Thoracic aorta (tissue), 2 donors: ENCODE results near the gene CACNA1E. TPM values are rescaled to one million over a fixed set of nuclear protein-coding genes. Genes with fewer than 3 reads are reported as not detected.

Experiments used
- ATAC-seq: fragments of 150-250 bp; one replicate; pipeline ENCODE4 v1.8.0; 2017; ENCODE audit warnings: low read depth; ENCODE audit not compliant: insufficient number of reproducible peaks, low FRiP score
- DNase-seq: peaks from one replicate; pipeline ENCODE4 v3.0.0-alpha.2; 2020; ENCODE audit warnings: low spot score
- H3K27ac ChIP-seq, 2 donors: fragments of 200-600 bp; sonication (generic); 1 replicate in 1 of 2; 2 replicates in 1 of 2; pipeline ENCODE4 v1.5.1; 2016; ENCODE audit warnings: mild to moderate bottlenecking in 2 of 2, moderate library complexity in 2 of 2
- H3K27me3 ChIP-seq: fragments of 200-600 bp; sonication (generic); replicated peaks from 2 replicates; pipeline ENCODE4 v1.6.0; 2016; ENCODE audit warnings: mild to moderate bottlenecking; ENCODE audit not compliant: insufficient read depth
- H3K36me3 ChIP-seq: fragments of 200-600 bp; sonication (generic); one replicate; pipeline ENCODE4 v1.5.1; 2016
- H3K4me1 ChIP-seq, 2 donors: fragments of 200-600 bp; sonication (generic); 1 replicate in 1 of 2; 2 replicates in 1 of 2; pipeline versions ENCODE4 v1.5.1 to v1.6.0; 2016; ENCODE audit warnings: low read depth in 2 of 2, mild to moderate bottlenecking in 1 of 2; ENCODE audit not compliant: control insufficient read depth in 1 of 2
- H3K4me3 ChIP-seq: fragments of 200-600 bp; sonication (generic); 2 replicates; pipeline ENCODE4 v1.5.1; 2016; ENCODE audit warnings: mild to moderate bottlenecking
- H3K9me3 ChIP-seq: fragments of 200-600 bp; sonication (generic); 2 replicates; pipeline ENCODE4 v1.5.1; 2016
- total RNA-seq, 2 donors: library from RNA; depleted of rRNA; stranded (reverse); fragments of >200 nt; gene quantifications; one replicate each; pipeline versions ENCODE4 v1.1.0 to v1.2.3, GENCODE V29; 2016
- TF ChIP-seq, protein P1 (sequence below): fragments of 200-600 bp; sonication (generic); IDR thresholded peaks from one replicate; pipeline ENCODE4 v1.5.1; 2019; ENCODE audit warnings: antibody characterized with exemption

Gene CACNA1E
- total RNA-seq, 2 donors from 2014 or later = not detected

DNA sequence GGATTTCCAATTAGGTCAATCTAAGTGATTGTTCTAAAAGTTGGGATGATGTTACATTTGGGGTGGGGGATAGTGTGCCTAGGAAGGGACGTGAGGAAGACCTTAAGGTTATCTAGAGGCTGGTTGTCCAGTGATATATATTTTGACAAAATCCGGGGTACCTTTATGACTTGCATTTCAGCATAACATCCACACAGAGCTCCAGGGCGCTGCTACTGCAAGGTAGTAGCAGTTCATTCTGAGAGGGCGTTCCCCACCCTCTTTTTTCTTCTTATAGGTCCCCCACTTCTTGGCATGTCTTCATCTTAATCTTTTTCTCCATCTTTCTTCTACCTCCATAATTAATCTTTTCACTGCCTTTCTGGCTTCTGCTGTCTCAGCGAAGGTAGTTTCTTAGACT is 161.9 kb downstream of the CACNA1E start:
- Histone ChIP-seq H3K27ac (no peak overlapping the region), H3K27me3 (no peaks in the 10 kb centered on the region), H3K4me3 (no peak overlapping the region), H3K4me1 (no peaks in the 10 kb centered on the region), H3K36me3 (no peaks in the 10 kb centered on the region), H3K9me3 (no peaks in the 10 kb centered on the region)
- no peak for ATAC-seq
- TF ChIP-seq, protein P1, sequence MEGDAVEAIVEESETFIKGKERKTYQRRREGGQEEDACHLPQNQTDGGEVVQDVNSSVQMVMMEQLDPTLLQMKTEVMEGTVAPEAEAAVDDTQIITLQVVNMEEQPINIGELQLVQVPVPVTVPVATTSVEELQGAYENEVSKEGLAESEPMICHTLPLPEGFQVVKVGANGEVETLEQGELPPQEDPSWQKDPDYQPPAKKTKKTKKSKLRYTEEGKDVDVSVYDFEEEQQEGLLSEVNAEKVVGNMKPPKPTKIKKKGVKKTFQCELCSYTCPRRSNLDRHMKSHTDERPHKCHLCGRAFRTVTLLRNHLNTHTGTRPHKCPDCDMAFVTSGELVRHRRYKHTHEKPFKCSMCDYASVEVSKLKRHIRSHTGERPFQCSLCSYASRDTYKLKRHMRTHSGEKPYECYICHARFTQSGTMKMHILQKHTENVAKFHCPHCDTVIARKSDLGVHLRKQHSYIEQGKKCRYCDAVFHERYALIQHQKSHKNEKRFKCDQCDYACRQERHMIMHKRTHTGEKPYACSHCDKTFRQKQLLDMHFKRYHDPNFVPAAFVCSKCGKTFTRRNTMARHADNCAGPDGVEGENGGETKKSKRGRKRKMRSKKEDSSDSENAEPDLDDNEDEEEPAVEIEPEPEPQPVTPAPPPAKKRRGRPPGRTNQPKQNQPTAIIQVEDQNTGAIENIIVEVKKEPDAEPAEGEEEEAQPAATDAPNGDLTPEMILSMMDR = no peak
- DNase-seq = no peak

- H3K36me3 ChIP-seq = no peaks in the 10 kb centered on the region
- H3K27ac ChIP-seq = no peak overlapping the region
- H3K4me1 ChIP-seq = no peaks in the 10 kb centered on the region
- no peaks in the 10 kb centered on the region for H3K27me3 ChIP-seq
- DNase-seq (no peak), ATAC-seq (no peak)
- TF ChIP-seq, protein P1 = no peak
- H3K4me3 ChIP-seq = no peak overlapping the region
- H3K9me3 ChIP-seq = no peaks in the 10 kb centered on the region
These were observed 163.4 kb downstream of the CACNA1E start for GRCh38 chr1:181646710-181647109.

GRCh38 chr1:181647314-181648035 is 164.2 kb downstream of the CACNA1E start:
- TF ChIP-seq, protein P1 = no peak
- H3K4me3 ChIP-seq = no peak overlapping the region
- no peaks in the 10 kb centered on the region for H3K4me1 ChIP-seq
- ATAC-seq (no peak), DNase-seq (no peak)
- no peaks in the 10 kb centered on the region for H3K9me3 ChIP-seq
- no peaks in the 10 kb centered on the region for H3K27me3 ChIP-seq
- no peaks in the 10 kb centered on the region for H3K36me3 ChIP-seq
- no peak overlapping the region for H3K27ac ChIP-seq

DNA sequence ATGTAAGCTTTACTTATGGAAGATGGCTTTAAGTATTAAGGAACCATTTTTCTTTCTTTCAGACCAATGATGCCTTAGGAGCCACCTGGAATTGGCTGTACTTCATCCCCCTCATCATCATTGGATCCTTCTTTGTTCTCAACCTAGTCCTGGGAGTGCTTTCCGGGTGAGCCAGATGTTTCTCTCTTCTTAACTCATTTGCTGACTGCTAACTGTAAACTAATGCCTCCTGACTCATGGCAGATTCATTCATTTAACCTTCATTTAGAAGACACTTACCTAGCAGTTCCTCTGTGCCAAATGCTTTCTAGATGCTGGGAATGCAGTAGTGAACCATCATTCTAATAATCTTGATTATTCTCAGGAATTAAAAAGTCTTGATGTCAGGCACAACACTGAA is 168.0 kb downstream of the CACNA1E start:
- TF ChIP-seq, protein P1 = no peak
- H3K9me3 ChIP-seq = no peaks in the 10 kb centered on the region
- no peaks in the 10 kb centered on the region for H3K4me1 ChIP-seq
- no peak for ATAC-seq
- no peak overlapping the region for H3K27ac ChIP-seq
- H3K36me3 ChIP-seq = no peaks in the 10 kb centered on the region
- no peaks in the 10 kb centered on the region for H3K27me3 ChIP-seq
- no peak overlapping the region for H3K4me3 ChIP-seq
- DNase-seq = no peak

GRCh38 chr1:181655756-181656155 is 172.4 kb downstream of the CACNA1E start:
- ATAC-seq (no peak), DNase-seq (no peak)
- TF ChIP-seq, protein P1 = no peak
- Histone ChIP-seq H3K27me3 (no peaks in the 10 kb centered on the region), H3K36me3 (no peaks in the 10 kb centered on the region), H3K9me3 (no peaks in the 10 kb centered on the region), H3K27ac (no peak overlapping the region), H3K4me3 (no peak overlapping the region), H3K4me1 (no peaks in the 10 kb centered on the region)
